Stimulated activated naive CD4-positive, alpha-beta T cell (primary cell): ENCODE data around the gene SLC25A25.
"Not testable (repeated sequence)": the region's sequence is repeated elsewhere in the genome, so short reads cannot be mapped to it uniquely, and the experiment has no call there.

Source experiments
- DNase-seq, 6 experiments: peaks; one replicate each; lab custom pipeline; 2025; lab: John Stamatoyannopoulos, UW

SLC25A25 gene

DNA sequence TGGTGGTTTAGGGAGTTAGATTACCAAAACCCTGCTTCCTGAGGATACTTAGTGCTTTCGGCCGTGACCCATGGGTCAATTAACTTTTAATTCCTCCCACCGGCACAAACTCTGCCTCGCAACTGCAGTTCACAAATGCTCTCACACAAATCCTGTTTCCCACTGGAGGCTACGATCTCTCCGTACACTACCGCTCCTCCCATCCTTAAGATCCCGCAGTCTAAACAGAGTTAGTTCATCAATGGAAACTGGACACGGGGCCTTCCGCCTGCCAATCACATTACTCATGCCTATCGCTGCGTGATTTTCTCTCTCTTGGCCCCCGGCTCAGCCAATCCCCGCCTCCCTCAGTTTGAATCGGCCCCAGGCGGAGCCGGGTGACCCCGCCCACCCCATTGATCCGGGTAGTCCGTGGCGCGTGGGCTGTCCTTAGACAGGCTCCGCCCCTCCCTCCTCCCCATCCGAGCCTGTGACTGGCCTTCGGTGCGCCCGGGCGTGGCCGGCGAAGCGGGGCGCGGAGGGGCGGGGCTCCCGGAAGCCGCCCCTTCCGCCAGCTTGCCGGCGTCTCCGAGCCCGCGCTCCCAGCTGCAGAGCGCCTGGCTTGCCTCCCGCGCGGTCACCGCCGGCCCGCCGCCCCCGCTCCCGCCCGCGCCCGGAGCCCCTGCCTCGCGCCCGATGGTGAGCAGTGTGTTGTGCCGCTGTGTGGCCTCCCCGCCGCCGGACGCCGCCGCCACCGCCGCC is at the start of gene SLC25A25:
TSS of gene SLC25A25 (plus strand) at position 588 of the 741 bp plus-strand sequence. CDS start at position 676, 88 bp downstream.
- DNase-seq: peak; percentile 98 to 100 (median 100)

DNA sequence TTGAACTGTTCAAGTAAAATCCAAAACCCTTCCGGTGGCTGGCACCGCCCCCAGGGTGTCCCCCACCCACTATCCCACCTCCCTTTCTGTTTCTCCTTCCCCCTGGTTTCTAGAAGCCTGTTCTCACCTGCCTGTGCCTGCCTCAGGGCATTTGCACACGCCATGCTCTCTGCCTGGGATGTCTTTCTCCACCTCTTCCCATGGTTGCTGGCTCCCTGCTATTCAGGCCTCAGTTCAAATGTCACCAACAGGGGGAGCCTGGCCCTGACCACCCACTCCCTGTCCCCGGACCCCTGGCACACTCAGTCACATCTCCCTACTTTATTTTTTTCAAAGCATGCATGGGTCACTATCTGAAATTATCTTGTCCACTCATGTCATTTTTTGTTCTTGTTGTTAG is 47.3 kb upstream of the SLC25A25 start:
- no peak for DNase-seq

DNA sequence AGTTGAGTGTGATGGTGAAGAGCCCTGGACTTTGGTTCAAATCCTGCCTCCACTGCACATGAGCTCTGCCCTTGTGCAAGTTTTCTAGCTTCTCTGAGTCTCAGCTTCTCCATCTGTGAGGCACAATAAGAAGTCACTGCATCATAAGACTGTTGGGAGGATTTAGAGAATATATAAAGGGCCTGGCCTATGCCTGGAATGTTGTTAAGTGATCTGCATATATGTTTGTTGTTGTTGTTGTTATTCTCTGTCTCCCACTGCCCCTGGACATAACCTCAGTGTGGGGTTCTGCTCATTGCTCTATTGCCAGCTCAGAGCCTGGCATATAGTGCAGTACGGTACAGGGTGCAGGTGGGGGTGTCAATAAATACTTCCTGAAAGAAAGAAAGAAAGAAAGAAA is 46.9 kb upstream of the SLC25A25 start:
- DNase-seq: no peak

DNA sequence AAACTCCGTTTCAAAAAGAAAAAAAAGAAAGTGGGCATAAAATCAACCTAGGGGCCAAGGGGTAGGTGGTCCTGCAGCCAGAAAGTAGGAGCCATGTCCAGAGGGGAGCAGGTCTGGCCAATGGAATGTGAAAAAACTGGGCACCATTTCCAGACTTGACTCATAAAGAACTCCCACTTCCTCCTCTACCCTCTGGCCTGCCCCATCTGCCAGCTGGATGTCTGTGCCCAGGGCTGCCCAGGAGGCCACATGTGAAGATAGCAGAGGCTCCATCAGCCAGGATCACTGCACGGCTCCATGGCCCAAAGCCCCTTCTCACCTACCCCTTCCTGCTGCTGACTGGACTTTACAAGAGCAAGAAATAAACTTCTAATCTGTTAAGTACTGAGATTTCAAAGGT is 45.1 kb upstream of the SLC25A25 start:
- no peak for DNase-seq

DNA sequence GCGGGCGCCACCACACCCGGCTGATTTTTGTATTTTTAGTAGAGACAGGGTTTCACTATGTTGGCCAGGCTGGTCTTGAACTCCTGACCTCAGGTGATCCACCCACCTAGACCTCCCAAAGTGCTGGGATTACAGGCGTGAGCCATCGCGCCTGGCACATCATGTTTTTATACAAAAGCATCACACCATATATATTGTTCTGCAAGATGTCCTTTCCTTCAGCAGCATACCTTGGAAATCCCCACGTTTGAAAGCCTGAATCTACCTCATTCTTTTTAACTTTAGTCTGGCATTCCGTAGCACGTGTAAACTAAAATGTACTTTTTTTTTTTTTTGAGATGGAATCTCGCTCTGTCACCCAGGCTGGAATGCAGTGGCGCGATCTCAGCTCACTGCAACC is 44.4 kb upstream of the SLC25A25 start:
- DNase-seq: peak; percentile 20 to 46 (median 31)

DNA sequence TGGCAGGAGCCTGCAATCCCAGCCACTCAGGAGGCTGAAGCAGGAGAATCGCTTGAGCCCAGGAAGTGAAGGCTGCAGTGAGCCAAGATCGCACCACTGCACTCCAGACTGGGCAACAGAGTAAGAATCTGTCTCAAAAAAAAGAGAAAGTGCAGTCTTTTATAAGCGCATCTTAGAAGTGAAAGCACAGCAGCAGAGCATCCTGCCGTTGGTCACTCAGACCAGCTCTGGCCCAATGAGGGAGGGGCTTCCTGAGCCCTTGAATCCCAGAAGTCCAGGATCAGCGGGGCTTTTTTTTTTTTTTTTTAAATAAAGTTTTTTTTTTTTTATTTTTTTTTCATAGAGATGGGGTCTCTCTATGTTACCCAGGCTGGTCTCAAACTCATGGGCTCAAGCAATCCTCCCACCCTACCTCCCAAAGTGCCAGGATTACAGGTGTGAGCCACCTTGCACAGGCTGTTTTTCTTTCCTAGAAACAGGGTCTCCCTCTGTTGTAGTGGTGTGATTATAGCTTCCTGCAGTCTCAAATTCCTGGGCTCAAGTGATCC is 43.2 kb upstream of the SLC25A25 start:
- peak in 2 of 6 experiments; percentile 19 to 38 for DNase-seq

DNA sequence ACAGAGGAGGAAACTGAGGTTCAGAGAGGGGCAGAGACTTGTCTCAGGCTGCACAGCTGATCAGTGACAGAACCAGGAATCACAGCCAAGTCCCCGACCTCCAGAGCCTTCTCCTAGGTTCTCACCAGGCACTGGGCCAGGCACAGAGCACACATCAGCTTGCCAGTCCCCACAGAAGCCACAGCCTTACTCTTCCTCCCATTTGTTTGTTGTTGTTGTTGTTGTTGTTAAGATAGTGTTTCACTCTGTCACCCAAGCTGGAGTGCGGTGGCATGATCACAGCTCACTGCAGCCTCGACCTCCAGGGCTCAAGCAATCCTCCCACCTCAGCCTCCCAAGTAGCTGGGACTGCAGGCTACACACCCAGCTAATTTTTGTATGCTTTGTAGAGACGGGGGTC is 42.3 kb upstream of the SLC25A25 start:
- peak in 3 of 6 experiments; percentile 13 to 44 (median 22) for DNase-seq

DNA sequence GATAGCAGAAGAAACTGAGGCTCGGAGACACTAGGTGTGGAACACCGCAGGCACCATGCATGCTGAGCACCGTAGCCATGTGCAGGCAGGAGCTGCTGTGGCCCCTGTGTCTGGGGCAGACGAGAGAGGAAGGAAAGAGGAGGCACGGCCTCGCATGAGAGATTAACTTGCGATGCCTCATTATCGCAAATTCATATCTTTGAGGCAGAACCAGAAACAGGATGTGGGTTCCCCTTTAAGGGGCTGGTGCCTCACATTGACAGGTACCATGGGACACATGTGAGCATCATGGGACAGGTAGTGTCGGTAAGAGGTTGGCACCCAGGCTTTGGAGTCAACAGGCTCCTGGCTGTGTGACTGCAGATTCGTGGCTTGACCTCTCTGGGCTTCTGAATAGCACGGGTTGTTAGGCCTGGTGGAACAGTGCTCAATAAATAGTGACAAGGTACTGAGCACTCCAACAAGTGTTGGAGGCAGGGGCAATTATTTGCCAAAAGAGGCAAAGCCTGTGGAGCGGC is 41.7 kb upstream of the SLC25A25 start:
- peak; percentile 72 to 95 (median 90) for DNase-seq

DNA sequence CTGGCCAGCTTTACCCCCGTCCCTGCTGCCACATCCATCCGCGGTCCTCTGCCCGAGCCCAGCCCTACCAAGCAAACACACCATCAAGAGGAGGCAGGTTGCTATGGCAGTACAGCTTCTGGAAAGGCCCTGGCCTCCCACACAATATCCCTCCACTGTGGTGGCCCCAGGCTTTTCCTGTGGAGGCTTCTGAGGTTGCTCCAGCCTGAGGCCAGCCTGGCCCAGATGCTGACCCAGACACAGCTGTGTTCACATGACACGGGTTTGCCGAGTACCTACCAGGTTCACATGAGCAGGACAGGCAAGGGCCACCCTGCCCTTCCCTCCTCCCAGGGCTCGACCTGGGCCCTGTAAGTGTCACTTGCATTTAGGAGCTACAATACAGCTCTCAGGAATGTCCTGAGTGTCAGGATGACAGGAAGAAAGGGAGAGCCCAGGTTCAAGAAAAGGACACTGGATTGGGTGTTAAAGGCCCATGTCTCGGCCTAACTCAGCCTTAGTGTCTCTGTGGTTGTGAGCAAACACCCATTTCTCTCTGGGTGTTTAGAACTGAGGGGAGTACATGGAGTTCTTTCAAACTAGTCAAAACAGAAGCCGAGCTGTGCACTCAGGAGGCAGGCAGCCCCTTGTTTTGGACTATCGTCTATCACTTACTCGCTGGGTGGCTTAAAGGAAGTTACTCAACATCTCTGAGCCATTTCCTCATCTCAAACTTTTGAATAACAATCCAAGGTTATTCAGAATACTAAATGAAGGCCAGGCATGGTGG is 41.1 kb upstream of the SLC25A25 start:
- peak; percentile 41 to 72 (median 52) for DNase-seq

DNA sequence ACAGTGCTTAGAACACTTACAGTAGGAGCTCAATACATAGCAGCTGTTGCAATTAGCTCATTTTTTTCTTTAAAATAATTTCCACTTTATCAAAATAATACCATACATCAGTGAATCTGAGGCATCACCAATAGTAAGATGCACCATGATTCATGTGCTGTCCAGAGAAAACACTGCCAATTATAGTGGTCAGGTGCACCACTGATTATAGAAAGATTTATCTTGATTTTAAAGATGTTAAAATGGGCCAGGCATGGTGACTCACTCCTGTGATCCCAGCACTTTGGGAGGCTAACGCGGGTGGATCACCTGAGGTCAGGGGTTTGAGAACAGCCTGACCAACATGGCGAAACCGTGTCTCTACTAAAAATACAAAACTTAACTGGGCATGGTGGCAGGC is 40.3 kb upstream of the SLC25A25 start:
- DNase-seq: no peak

DNA sequence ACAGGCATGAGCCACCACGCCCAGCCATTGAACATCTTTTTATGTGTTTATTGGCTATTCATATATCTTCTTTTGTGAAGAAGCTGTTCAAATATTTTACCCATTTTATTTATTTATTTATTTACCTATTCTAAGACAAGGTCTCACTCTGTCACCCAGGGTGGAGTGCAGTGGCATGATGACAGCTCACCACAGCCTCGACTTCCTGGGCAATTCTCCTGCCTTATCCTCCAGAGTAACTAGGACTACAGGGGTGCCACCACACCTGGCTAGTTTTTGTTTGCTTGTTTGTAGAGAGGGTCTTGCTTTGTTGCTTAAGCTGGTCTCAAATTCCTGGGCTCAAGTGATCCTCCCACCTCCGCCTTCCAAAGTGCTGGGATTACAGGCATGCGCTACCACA is 34.4 kb upstream of the SLC25A25 start:
- no peak for DNase-seq

DNA sequence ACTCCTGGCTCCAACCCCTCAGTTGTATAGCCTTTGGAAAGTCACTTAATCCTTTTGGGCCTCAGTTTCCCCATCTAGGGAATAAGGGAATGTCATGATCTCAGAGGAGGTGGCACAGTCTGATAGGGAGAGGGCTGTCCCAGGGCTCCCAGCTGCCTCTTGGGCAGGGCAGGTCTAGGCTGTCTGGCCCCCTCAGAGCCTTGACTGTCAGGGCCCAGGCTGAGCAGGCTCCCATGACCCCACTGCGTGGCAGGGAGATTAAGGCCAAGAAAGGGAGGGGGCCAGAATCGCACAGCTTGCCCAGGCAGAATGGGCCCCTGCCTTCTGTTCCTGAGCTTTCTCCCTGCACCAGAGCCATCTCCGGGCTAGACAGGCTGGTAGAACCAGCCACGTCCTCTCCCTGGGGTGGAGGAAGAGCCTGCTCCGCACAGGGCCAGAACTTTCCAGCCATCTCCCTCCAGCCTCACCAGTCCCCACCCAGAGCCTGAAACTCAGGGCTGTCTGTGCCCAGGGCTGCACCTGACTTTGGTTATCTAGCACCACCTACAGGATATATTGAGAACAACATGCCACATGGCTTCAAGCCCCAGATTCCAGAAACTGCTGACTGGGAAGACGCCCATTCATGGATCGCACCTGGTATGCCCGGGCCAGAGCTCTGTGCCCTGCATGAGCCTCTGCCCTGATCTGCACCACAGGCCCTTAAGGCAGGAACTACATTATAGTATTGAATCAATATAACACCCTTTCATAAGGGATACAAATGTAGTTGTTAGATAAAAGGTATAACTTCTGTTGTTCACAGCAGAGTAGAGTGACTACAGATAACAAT is 33.0 kb upstream of the SLC25A25 start:
- peak; percentile 55 to 87 (median 68) for DNase-seq

DNA sequence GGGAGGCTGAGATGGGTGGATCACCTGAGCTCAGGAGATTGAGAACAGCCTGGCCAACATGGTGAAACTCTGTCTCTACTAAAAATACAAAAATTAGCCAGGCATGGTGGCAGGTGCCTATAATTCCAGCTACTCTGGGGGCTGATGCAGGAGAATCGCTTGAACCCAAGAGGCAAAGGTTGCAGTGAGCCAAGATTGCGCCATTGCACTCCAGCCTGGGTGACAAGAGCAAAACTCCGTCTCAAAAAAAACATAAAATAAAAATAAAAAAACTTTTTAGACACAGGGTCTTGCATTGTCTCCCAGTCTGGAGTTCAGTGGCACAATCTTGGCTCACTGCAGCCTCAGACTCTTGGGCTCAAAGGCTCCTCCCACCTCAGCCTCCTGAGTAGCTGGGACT is 31.5 kb upstream of the SLC25A25 start:
- not testable (repeated sequence) for DNase-seq

DNA sequence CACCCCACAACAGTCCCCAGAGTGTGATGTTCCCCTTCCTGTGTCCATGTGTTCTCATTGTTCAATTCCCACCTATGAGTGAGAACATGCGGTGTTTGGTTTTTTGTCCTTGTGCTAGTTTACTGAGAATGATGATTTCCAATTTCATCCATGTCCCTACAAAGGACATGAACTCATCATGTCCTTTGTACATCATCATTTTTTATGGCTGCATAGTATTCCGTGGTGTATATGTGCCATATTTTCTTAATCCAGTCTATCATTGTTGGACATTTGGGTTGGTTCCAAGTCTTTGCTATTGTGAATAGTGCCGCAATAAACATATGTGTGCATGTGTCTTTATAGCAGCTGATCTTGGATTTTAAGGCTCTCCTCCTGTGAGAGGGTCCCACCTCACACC is 27.2 kb upstream of the SLC25A25 start:
- not testable (repeated sequence) for DNase-seq

DNA sequence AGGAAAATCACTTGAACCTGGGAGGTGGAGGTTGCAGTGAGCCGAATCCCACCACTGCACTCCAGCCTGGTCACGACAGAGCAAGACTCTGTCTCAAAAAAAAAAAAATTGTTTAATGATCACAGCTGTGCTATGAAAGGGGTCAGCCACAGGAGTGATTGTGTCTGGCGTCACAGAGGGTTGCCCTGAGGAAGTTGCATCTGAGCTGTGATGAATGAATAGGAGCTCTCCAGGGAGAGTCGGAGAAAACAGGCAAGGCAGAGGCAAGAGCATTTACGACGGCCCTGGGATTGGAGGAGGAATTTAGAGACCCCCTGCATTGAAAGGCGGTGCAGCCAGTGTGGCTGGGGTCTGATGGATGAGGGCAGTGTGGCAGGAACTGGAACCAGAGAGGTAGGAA is 26.0 kb upstream of the SLC25A25 start:
- no peak for DNase-seq

DNA sequence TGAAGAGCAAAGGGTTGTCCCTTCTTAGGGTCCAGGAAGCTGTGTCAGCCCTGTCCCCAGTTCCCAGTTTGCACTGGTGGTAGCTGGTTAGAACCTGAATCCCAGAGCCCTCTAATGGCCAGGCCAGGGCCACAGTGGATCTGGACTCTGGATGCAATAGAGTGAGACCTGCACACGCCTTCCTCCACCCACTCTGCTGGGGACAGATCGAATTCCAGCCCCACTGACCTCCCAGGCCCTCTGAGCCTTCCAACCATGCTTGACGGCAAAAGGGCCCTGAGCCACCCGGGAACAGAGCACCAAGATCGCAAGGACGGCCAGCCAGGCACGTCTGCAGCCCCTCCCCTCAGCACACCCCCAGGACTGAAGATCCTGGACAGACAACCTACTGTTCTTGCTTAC is 24.6 kb upstream of the SLC25A25 start:
- DNase-seq: no peak

DNA sequence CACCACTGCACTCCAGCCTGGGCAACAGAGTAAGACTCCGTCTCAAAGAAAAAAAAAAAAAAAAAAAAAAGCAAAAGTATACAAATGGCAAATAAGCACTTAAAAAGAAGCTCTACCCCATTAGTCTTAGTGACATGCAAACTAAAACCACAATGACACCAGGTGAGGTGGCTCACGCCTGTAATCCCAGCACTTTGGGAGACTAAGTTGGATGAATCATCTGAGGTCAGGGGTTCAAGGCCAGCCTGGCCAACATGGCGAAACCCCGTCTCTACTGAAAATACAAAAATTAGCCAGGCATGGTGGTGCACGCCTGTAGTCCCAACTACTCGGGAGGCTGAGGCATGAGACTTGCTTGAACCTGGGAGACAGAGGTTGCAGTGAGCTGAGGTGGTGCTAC is 22.6 kb upstream of the SLC25A25 start:
- not testable (repeated sequence) for DNase-seq

DNA sequence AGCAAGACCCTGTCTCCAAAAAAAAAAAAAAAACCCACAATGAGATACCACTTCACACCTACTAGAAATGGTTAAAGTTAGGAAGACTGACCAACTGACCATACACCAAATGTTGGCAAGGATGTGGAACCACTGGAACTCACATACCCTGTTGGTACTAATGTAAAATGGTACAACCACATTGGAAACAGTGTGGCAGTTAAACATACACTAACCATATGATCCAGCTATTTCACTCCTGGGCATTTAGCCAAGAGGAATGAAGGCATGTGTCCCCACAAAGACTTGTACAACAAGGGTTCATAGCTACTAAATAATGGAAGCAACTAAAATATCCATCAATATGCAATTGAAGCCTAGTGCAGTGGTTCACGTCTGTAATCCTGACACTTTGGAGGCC is 22.2 kb upstream of the SLC25A25 start:
- no peak for DNase-seq

DNA sequence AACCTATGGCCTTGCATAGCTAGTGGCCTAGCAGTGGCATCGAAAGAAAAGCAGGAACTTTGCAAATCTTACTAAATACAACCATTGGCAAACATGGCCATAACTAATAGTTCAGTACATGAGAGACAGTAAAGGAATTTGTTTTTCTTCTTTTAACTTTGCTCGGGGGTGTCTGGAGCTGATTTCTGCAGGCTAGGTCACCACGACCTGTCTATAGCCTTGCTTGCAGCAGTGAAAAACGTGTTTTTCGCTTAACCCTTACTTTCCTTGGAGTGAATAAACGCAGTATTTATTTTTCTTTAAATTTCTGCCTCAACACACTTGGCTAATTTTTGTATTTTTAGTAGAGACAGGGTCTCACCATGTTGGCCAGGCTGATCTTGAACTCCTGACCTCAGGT is 20.8 kb upstream of the SLC25A25 start:
- no peak for DNase-seq

DNA sequence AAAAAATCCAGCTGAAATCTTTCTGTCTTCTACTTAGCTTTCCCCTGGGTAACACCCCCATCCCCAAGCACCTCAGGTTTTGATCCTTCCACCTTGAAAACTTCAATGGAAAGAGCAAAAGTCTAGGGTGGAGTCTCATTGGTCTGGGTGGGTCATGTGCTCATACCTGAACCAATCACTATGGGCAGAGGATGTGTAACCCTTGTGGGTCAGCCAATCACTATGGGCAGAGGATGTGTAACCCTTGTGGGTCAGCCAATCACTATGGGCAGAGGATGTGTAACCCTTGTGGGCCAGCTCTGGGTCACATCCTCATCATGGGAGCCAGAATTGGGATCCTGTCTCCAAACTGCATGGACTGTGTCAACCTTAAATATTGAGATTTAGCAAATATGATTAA is 19.4 kb upstream of the SLC25A25 start:
- DNase-seq: no peak

DNA sequence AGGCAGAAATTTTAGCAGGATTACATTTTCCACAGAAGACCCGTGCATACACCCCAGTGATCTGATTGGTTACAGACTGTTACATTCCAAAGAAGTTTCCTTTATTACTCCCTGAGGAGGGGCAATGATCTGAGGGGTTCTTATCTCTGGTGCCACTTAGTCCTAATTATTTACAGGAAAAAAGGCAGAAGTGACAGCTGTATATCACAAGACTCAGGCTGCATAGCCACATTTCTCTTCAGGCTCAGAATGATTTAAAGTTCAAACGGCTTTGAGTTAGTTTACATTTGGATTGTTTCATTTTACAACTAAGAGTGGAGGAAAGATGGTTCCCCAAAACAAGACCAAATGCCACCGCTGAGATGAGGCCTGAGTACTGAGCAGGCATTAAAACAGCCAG is 18.2 kb upstream of the SLC25A25 start:
- no peak for DNase-seq
